GM12873 (cell line): Measurements from ENCODE around the gene MYL6B.
A peak's percentile ranks its signal among the peaks of the same experiment; 100 is the strongest.

Experiments used
- CTCF ChIP-seq: IDR thresholded peaks from 2 replicates; pipeline ENCODE4 v1.5.1; 2012; ENCODE audit warnings: low read depth, mild to moderate bottlenecking, moderate library complexity, low read length, control low read depth; ENCODE audit not compliant: insufficient read depth; ENCODE audit errors: missing control alignments

Gene MYL6B

GRCh38 chr12:56118688-56119357, 33.6 kb upstream of the MYL6B start:
- no peak for TF ChIP-seq CTCF

GRCh38 chr12:56119361-56119796, 33.0 kb upstream of the MYL6B start:
- peak; percentile 76 for TF ChIP-seq CTCF

- TF ChIP-seq CTCF = no peak
Measured at GRCh38 chr12:56120158-56120846, 32.1 kb upstream of the MYL6B start.

- TF ChIP-seq CTCF = no peak
Measured at GRCh38 chr12:56121204-56121870, 31.1 kb upstream of the MYL6B start.

GRCh38 chr12:56122637-56123036, 29.8 kb upstream of the MYL6B start:
- TF ChIP-seq CTCF = no peak

- no peak for TF ChIP-seq CTCF
Measured at GRCh38 chr12:56124133-56124532, 28.3 kb upstream of the MYL6B start.

- no peak for TF ChIP-seq CTCF
Measured at GRCh38 chr12:56126732-56127239, 25.6 kb upstream of the MYL6B start.
